WTC11 (cell line): ENCODE results near the gene EIF2A. TPM values are rescaled to one million over a fixed set of nuclear protein-coding genes. Genes with fewer than 3 reads are reported as not detected.

Source experiments
- ATAC-seq: fragments of 200-7000 bp; cut with Tn5 transposase; 2 replicates; pipeline ENCODE4 v1.10.0; 2021; ENCODE audit warnings: mild to moderate bottlenecking, moderate library complexity
- CTCF ChIA-PET: fragments of 300-600 bp; sonication (Branson Sonifier 250); formaldehyde crosslinking; loops from one replicate; lab custom pipeline; 2021; ENCODE audit warnings: antibody characterized with exemption; lab: Charles Lee
- POLR2A ChIA-PET: fragments of 350-600 bp; sonication (Branson Sonifier 250); formaldehyde crosslinking; loops from one replicate; lab custom pipeline; 2021; ENCODE audit warnings: antibody characterized with exemption; lab: Charles Lee
- DNase-seq: peaks from one replicate; pipeline ENCODE4 v3.0.0; 2021; ENCODE audit warnings: low spot score
- H3K27ac Mint-ChIP-seq: 2 replicates; pipeline ENCODE4 v1.8.0; 2021; ENCODE audit warnings: mixed read lengths
- H3K27me3 Mint-ChIP-seq: 2 replicates; pipeline ENCODE4 v1.8.0; 2021; ENCODE audit warnings: low read depth, mild to moderate bottlenecking, moderate library complexity, mixed read lengths
- H3K36me3 Mint-ChIP-seq: 2 replicates; pipeline ENCODE4 v1.8.0; 2021; ENCODE audit warnings: mixed read lengths
- H3K4me1 Mint-ChIP-seq: 2 replicates; pipeline ENCODE4 v1.8.0; 2022; ENCODE audit warnings: mixed read lengths
- H3K4me3 Mint-ChIP-seq: 2 replicates; pipeline ENCODE4 v1.8.0; 2021; ENCODE audit warnings: mild to moderate bottlenecking, moderate library complexity, mixed read lengths
- H3K9me3 Mint-ChIP-seq: 2 replicates; pipeline ENCODE4 v1.8.0; 2021; ENCODE audit warnings: mixed read lengths
- ATF2 ChIP-seq: sonication (generic); formaldehyde crosslinking; IDR thresholded peaks from 2 replicates; pipeline ENCODE4 v1.8.1; 2022; ENCODE audit warnings: low read depth, missing genetic modification reagents, borderline replicate concordance
- ATF6 ChIP-seq: sonication (generic); formaldehyde crosslinking; IDR thresholded peaks from 2 replicates; pipeline ENCODE4 v1.8.1; 2023; ENCODE audit warnings: mild to moderate bottlenecking, missing genetic modification reagents
- CBFB ChIP-seq: sonication (generic); formaldehyde crosslinking; IDR thresholded peaks from 2 replicates; pipeline ENCODE4 v1.8.1; 2022; ENCODE audit warnings: mild to moderate bottlenecking, low read depth, missing genetic modification reagents
- ESRRA ChIP-seq: sonication (generic); formaldehyde crosslinking; IDR thresholded peaks from 2 replicates; pipeline ENCODE4 v1.8.1; 2022; ENCODE audit warnings: mild to moderate bottlenecking, missing genetic modification reagents, borderline replicate concordance
- GRHL2 ChIP-seq: fragments of 250-450 bp; sonication (Bioruptor Pico); IDR thresholded peaks from 2 replicates; pipeline ENCODE4 v1.8.0; 2022; ENCODE audit warnings: mild to moderate bottlenecking, moderate library complexity; ENCODE audit not compliant: insufficient replicate concordance, severe bottlenecking
- HMGA2 ChIP-seq: fragments of 250-450 bp; sonication (Bioruptor Pico); IDR thresholded peaks from 2 replicates; pipeline ENCODE4 v1.4.0; 2021; ENCODE audit warnings: mild to moderate bottlenecking, moderate library complexity
- IRF1 ChIP-seq: sonication (generic); formaldehyde crosslinking; IDR thresholded peaks from 2 replicates; pipeline ENCODE4 v1.8.0; 2023; ENCODE audit warnings: missing genetic modification reagents
- IRF2 ChIP-seq: sonication (generic); formaldehyde crosslinking; IDR thresholded peaks from 2 replicates; pipeline ENCODE4 v1.8.0; 2022; ENCODE audit warnings: low read depth, missing genetic modification reagents, borderline replicate concordance
- JAZF1 ChIP-seq: fragments of 250-450 bp; sonication (Bioruptor Pico); IDR thresholded peaks from 2 replicates; pipeline ENCODE4 v1.9.0; 2021; ENCODE audit warnings: moderate library complexity, mild to moderate bottlenecking, inconsistent platforms
- KAT7 ChIP-seq: sonication (generic); formaldehyde crosslinking; IDR thresholded peaks from 2 replicates; pipeline ENCODE4 v1.8.1; 2023; ENCODE audit warnings: missing genetic modification reagents, mild to moderate bottlenecking, borderline replicate concordance
- RORB ChIP-seq: fragments of 250-450 bp; sonication (Bioruptor Pico); IDR thresholded peaks from 2 replicates; pipeline ENCODE4 v1.9.0; 2021; ENCODE audit warnings: mild to moderate bottlenecking
- SMAD3 ChIP-seq: sonication (generic); formaldehyde crosslinking; IDR thresholded peaks from 2 replicates; pipeline ENCODE4 v1.8.0; 2022; ENCODE audit warnings: missing genetic modification reagents, mild to moderate bottlenecking, borderline replicate concordance
- STAT6 ChIP-seq: sonication (generic); formaldehyde crosslinking; conservative IDR thresholded peaks from 2 replicates; pipeline ENCODE4 v1.8.1; 2023; ENCODE audit warnings: mild to moderate bottlenecking, low read depth, missing genetic modification reagents, moderate library complexity
- ZNF121 ChIP-seq: sonication (generic); formaldehyde crosslinking; IDR thresholded peaks from 2 replicates; pipeline ENCODE4 v1.8.0; 2023; ENCODE audit warnings: missing genetic modification reagents
- ZNF219 ChIP-seq: sonication (generic); formaldehyde crosslinking; IDR thresholded peaks from 2 replicates; pipeline ENCODE4 v1.8.0; 2023; ENCODE audit warnings: missing genetic modification reagents, mild to moderate bottlenecking, borderline replicate concordance
- total RNA-seq: library from RNA; stranded (reverse); gene quantifications from 3 replicates; pipeline ENCODE4 v1.2.3, GENCODE V29; 2021
- TF ChIP-seq, protein P1 (sequence below): fragments of 250-450 bp; sonication (Bioruptor Pico); IDR thresholded peaks from 2 replicates; pipeline ENCODE4 v1.9.0; 2021; ENCODE audit warnings: mild to moderate bottlenecking
- TF ChIP-seq, protein P2 (sequence below): fragments of 250-450 bp; sonication (Bioruptor Pico); IDR thresholded peaks from 2 replicates; pipeline ENCODE4 v2.1.2; 2022; ENCODE audit warnings: mild to moderate bottlenecking, moderate library complexity
- TF ChIP-seq, protein P3 (sequence below): sonication (generic); formaldehyde crosslinking; IDR thresholded peaks from 2 replicates; pipeline ENCODE4 v1.8.1; 2022; ENCODE audit warnings: mild to moderate bottlenecking, missing genetic modification reagents, moderate library complexity, borderline replicate concordance

EIF2A gene
- total RNA-seq, 1 experiment from 2014 or later, result 88.4 TPM

DNA sequence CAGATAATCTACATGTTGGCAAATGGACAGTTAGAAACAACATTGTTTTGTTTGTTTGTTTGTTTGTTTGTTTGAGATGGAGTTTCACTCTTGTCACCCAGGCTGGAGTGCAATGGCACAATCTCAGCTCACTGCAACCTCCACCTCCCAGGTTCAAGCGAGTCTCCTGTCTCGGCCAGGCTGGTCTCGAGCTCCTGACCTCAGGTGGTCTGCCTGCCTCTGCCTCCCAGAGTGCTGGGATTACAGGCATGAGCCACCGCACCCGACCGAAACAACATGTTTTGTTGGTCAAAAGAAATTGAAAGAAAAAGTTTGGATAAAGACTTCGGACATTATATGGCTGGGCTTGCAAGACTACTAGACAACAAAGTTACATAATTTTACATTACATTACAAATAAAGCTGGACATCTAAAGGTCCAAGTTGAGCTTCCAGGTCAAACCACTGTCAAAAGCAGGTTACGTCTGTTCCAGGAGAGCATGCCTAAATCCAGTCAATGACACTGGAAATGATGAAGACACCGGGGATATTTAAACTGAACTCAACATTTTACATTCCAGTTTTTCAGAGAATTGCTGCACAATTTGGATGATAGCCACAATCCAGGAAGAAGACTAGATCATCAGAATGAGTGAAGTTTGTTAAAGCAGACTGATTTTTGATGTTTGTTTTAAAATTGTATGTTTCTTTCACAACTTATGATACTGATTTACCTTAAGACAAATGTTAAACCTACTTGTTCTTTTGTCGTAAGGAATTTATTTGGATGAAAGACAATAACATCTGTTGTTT lies 18.9 kb upstream of the EIF2A start (continued):
- TF ChIP-seq STAT6 (CRISPR knock-in tag) (no peak), SMAD3 (no peak), GRHL2 (CRISPR knock-in tag) (no peak)
- TF ChIP-seq, protein P1, sequence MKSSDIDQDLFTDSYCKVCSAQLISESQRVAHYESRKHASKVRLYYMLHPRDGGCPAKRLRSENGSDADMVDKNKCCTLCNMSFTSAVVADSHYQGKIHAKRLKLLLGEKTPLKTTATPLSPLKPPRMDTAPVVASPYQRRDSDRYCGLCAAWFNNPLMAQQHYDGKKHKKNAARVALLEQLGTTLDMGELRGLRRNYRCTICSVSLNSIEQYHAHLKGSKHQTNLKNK (CRISPR knock-in tag), result no peak
- TF ChIP-seq, all 79 proteins: peak for 0

DNA sequence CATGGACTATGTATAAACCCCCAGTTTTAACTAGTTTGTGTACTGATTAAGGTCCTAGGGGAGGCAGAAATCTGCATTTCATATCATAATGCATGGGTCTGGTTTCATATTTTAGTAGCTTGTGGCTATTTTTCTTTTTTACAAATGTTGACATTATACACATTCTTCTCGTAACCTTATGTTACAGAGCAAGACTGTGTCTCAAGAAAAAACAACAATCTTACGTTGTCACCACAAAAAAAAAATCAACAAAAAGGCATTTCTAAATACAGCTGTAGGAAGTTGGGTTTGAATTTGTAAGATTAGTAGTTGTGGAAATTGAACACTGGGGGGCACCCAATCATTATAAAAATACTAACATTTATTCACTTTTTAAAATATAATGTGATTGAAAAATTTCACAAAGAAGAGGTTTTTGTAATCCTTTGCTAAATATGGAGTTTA lies 18.2 kb upstream of the EIF2A start:
- H3K27ac Mint-ChIP-seq, result no peak overlapping the region

DNA sequence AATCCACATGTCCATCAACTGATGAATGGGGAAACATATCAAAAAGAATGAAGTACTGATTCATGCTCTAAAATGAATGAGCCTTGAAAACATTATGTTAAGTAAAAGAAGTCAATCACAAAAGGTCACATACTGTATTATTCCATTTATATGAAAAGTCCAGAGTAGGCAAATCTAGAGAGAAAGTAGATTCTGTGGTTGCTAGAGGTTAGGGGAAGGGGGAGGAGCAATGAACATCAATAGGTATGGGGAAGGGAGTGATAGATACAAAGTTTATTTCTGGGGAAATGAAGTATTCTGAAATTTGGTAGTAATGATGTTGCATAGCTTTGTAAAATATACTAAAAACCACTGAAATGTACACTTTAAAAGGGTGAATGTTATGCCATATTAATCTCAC lies 14.8 kb upstream of the EIF2A start:
- H3K27ac Mint-ChIP-seq, result no peak overlapping the region
- H3K9me3 Mint-ChIP-seq, result no peaks in the 10 kb centered on the region
- ChIA-PET POLR2A (no interaction called here), CTCF (no interaction called here)
- no peak for TF ChIP-seq HMGA2 (CRISPR knock-in tag)
- TF ChIP-seq, protein P2, sequence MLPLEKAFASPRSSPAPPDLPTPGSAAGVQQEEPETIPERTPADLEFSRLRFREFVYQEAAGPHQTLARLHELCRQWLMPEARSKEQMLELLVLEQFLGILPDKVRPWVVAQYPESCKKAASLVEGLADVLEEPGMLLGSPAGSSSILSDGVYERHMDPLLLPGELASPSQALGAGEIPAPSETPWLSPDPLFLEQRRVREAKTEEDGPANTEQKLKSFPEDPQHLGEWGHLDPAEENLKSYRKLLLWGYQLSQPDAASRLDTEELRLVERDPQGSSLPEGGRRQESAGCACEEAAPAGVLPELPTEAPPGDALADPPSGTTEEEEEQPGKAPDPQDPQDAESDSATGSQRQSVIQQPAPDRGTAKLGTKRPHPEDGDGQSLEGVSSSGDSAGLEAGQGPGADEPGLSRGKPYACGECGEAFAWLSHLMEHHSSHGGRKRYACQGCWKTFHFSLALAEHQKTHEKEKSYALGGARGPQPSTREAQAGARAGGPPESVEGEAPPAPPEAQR (CRISPR knock-in tag), result no peak
- TF ChIP-seq ATF2, result no peak
- TF ChIP-seq KAT7, result no peak
- no peak for TF ChIP-seq ATF6
- no peak for TF ChIP-seq ESRRA (CRISPR knock-in tag)
- TF ChIP-seq RORB, result no peak
- no peak for TF ChIP-seq ZNF219 (CRISPR knock-in tag)
- no peak for TF ChIP-seq CBFB (CRISPR knock-in tag)
- TF ChIP-seq, protein P3, sequence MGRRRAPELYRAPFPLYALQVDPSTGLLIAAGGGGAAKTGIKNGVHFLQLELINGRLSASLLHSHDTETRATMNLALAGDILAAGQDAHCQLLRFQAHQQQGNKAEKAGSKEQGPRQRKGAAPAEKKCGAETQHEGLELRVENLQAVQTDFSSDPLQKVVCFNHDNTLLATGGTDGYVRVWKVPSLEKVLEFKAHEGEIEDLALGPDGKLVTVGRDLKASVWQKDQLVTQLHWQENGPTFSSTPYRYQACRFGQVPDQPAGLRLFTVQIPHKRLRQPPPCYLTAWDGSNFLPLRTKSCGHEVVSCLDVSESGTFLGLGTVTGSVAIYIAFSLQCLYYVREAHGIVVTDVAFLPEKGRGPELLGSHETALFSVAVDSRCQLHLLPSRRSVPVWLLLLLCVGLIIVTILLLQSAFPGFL (CRISPR knock-in tag), result no peak
- TF ChIP-seq IRF1 (CRISPR knock-in tag), result no peak
- no peak for TF ChIP-seq ZNF121 (CRISPR knock-in tag)
- H3K36me3 Mint-ChIP-seq, result no peaks in the 10 kb centered on the region
- peaks cover 20% of the 10 kb centered on the region for H3K4me1 Mint-ChIP-seq
- DNase-seq (no peak), ATAC-seq (no peak)
- no peaks in the 10 kb centered on the region; the same call in 1 of the 2 replicates for H3K27me3 Mint-ChIP-seq
- H3K4me3 Mint-ChIP-seq, result no peak overlapping the region

More for the DNA sequence above, 18.2 kb upstream of the EIF2A start:
- no peak for TF ChIP-seq JAZF1 (CRISPR knock-in tag)
- no peak for TF ChIP-seq IRF2 (CRISPR knock-in tag)
- DNase-seq, result no peak
- Mint-ChIP-seq H3K9me3 (no peaks in the 10 kb centered on the region), H3K4me1 (peaks cover 23% of the 10 kb centered on the region), H3K36me3 (no peaks in the 10 kb centered on the region), H3K27me3 (no peaks in the 10 kb centered on the region), H3K4me3 (peak overlapping the region; percentile 40; the same call in 1 of the 2 replicates)
- no peak for ATAC-seq
- ChIA-PET CTCF (interaction anchor here (0.7 to 1.9 kb wide), 4 partner anchors 8 to 301 kb away, joined by 3 to 14 read pairs (median 4); partner anchors contain the start of gene SIAH2), POLR2A (no interaction called here)
